ENCODE data around the gene ZSWIM1.

- no peak for TF ChIP-seq POLR2A (IDR thresholded peaks at IDR 0.05)
- no peak for TF ChIP-seq EP300 (IDR thresholded peaks at IDR 0.05)
- TF ChIP-seq CTCF (IDR thresholded peaks at IDR 0.05): no peak
Measured at GRCh38 chr20:45892049-45892825, 11.2 kb downstream of the ZSWIM1 start.

All from sigmoid colon (tissue), 4 donors.